DND-41 (cell line): ENCODE results near the gene TCEA2.

Experiments
- CTCF ChIP-seq: IDR thresholded peaks from 2 replicates; pipeline ENCODE4 v1.5.1; 2012; ENCODE audit warnings: borderline replicate concordance, low read length, moderate library complexity, mild to moderate bottlenecking; ENCODE audit not compliant: poor library complexity, severe bottlenecking; ENCODE audit errors: extremely low read depth
- EZH2 ChIP-seq: IDR thresholded peaks from 3 replicates; pipeline ENCODE4 v1.6.1; 2012; ENCODE audit warnings: borderline replicate concordance, low read depth, mild to moderate bottlenecking, moderate library complexity, low read length, inconsistent platforms; ENCODE audit not compliant: severe bottlenecking

- TF ChIP-seq CTCF = no peak
- no peak for TF ChIP-seq EZH2
These were observed 10.6 kb downstream of the TCEA2 start for GRCh38 chr20:64073476-64074183.
